ENCODE results near the gene ATP6V0C. TPM values are rescaled to one million over a fixed set of nuclear protein-coding genes. Genes with fewer than 3 reads are reported as not detected.

The ATP6V0C gene
- total and polyA plus RNA-seq, 2 of the 13 experiments (the other 11 are each of a cell fraction or from before 2014, with no cell fraction given) = 10.4 to 20.1 TPM

DNA sequence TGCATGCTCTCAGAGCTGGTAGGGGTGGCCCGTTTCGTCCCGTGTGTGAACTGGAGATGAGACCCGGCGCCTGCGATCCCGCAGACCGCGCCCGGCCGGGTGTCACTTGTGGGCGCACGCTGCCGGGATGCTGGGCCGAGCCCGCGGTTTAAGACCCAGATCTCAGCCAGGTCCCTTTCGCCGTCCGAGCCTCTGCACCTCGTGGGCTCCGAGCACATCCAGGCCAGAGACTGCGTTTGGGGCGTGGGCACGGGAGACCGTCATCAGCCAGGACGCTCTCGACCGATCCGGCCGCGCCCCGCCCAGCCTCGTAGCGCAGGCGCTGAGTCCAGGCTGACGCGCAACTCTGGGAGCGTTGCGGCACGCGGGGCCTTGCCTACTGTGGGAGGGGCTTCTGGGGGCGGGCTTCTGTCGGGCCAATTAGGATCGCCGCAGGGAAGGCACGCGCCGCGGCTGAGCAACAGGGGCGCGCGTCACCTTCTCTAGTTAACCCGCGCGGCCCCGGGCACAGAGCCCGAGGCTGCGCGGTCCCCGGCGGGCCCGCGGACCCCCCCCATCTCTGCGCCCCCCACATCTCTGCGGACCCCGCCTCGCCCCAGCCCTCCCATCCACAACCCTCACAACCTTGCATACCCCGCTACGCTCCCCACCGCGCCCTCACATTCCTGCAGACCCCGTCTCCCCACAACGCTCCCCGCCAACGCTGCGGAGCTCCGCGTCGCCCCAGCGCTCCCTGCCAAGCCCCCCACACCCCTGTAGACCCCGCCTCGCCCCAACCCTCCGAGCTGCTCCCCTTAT lies 18.1 kb downstream of the ATP6V0C start (continued):
- TF ChIP-seq, protein P1, sequence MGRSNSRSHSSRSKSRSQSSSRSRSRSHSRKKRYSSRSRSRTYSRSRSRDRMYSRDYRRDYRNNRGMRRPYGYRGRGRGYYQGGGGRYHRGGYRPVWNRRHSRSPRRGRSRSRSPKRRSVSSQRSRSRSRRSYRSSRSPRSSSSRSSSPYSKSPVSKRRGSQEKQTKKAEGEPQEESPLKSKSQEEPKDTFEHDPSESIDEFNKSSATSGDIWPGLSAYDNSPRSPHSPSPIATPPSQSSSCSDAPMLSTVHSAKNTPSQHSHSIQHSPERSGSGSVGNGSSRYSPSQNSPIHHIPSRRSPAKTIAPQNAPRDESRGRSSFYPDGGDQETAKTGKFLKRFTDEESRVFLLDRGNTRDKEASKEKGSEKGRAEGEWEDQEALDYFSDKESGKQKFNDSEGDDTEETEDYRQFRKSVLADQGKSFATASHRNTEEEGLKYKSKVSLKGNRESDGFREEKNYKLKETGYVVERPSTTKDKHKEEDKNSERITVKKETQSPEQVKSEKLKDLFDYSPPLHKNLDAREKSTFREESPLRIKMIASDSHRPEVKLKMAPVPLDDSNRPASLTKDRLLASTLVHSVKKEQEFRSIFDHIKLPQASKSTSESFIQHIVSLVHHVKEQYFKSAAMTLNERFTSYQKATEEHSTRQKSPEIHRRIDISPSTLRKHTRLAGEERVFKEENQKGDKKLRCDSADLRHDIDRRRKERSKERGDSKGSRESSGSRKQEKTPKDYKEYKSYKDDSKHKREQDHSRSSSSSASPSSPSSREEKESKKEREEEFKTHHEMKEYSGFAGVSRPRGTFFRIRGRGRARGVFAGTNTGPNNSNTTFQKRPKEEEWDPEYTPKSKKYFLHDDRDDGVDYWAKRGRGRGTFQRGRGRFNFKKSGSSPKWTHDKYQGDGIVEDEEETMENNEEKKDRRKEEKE (IDR thresholded peaks at IDR 0.05) = no peak
- TF ChIP-seq GABPA (IDR thresholded peaks at IDR 0.05; ENCODE audit: low read depth, low read length) (no peak), GABPA (CRISPR knock-in tag; IDR thresholded peaks at IDR 0.05; ENCODE audit: low read depth) (no peak), SRSF4 (IDR thresholded peaks at IDR 0.05; ENCODE audit: low read depth, low read length, poor library complexity, severe bottlenecking) (no peak), JARID2 (CRISPR knock-in tag; IDR thresholded peaks at IDR 0.05; ENCODE audit: insufficient replicate concordance) (peak; percentile 36), HMG20B (CRISPR knock-in tag; conservative IDR thresholded peaks at IDR 0.05) (no peak), TBX3 (IDR thresholded peaks at IDR 0.05; ENCODE audit: borderline replicate concordance) (no peak), TMF1 (CRISPR knock-in tag; IDR thresholded peaks at IDR 0.05; ENCODE audit: low read depth) (peak; percentile 24), PITX1 (CRISPR knock-in tag; IDR thresholded peaks at IDR 0.05) (0 out of 2 replicates have a peak, but pooled peaks have one; percentile 46), ZBTB3 (CRISPR knock-in tag; IDR thresholded peaks at IDR 0.05; ENCODE audit: borderline replicate concordance, low read depth) (0 out of 2 replicates have a peak, but pooled peaks have one; percentile 4)
- TF ChIP-seq, protein P2, sequence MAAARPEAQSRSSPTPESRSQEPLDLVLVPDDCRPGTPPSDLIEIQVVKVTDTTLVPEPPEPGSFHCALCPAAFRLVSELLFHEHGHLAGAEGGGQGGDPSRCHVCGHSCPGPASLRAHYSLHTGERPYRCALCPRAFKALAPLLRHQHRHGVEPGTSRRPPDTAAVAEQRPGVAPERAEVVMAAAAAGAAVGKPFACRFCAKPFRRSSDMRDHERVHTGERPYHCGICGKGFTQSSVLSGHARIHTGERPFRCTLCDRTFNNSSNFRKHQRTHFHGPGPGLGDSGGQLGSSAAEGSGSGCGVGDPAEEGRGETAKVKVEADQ (CRISPR knock-in tag; IDR thresholded peaks at IDR 0.05; ENCODE audit: borderline replicate concordance) = peak; percentile 76; the same call in 1 of the 2 replicates
- TF ChIP-seq, protein P3, sequence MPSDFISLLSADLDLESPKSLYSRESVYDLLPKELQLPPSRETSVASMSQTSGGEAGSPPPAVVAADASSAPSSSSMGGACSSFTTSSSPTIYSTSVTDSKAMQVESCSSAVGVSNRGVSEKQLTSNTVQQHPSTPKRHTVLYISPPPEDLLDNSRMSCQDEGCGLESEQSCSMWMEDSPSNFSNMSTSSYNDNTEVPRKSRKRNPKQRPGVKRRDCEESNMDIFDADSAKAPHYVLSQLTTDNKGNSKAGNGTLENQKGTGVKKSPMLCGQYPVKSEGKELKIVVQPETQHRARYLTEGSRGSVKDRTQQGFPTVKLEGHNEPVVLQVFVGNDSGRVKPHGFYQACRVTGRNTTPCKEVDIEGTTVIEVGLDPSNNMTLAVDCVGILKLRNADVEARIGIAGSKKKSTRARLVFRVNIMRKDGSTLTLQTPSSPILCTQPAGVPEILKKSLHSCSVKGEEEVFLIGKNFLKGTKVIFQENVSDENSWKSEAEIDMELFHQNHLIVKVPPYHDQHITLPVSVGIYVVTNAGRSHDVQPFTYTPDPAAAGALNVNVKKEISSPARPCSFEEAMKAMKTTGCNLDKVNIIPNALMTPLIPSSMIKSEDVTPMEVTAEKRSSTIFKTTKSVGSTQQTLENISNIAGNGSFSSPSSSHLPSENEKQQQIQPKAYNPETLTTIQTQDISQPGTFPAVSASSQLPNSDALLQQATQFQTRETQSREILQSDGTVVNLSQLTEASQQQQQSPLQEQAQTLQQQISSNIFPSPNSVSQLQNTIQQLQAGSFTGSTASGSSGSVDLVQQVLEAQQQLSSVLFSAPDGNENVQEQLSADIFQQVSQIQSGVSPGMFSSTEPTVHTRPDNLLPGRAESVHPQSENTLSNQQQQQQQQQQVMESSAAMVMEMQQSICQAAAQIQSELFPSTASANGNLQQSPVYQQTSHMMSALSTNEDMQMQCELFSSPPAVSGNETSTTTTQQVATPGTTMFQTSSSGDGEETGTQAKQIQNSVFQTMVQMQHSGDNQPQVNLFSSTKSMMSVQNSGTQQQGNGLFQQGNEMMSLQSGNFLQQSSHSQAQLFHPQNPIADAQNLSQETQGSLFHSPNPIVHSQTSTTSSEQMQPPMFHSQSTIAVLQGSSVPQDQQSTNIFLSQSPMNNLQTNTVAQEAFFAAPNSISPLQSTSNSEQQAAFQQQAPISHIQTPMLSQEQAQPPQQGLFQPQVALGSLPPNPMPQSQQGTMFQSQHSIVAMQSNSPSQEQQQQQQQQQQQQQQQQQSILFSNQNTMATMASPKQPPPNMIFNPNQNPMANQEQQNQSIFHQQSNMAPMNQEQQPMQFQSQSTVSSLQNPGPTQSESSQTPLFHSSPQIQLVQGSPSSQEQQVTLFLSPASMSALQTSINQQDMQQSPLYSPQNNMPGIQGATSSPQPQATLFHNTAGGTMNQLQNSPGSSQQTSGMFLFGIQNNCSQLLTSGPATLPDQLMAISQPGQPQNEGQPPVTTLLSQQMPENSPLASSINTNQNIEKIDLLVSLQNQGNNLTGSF (CRISPR knock-in tag; IDR thresholded peaks at IDR 0.05) = no peak
- TF ChIP-seq, protein P4, sequence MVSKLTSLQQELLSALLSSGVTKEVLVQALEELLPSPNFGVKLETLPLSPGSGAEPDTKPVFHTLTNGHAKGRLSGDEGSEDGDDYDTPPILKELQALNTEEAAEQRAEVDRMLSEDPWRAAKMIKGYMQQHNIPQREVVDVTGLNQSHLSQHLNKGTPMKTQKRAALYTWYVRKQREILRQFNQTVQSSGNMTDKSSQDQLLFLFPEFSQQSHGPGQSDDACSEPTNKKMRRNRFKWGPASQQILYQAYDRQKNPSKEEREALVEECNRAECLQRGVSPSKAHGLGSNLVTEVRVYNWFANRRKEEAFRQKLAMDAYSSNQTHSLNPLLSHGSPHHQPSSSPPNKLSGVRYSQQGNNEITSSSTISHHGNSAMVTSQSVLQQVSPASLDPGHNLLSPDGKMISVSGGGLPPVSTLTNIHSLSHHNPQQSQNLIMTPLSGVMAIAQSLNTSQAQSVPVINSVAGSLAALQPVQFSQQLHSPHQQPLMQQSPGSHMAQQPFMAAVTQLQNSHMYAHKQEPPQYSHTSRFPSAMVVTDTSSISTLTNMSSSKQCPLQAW (CRISPR knock-in tag; IDR thresholded peaks at IDR 0.05) = peak; percentile 69
- TF ChIP-seq, protein P5, sequence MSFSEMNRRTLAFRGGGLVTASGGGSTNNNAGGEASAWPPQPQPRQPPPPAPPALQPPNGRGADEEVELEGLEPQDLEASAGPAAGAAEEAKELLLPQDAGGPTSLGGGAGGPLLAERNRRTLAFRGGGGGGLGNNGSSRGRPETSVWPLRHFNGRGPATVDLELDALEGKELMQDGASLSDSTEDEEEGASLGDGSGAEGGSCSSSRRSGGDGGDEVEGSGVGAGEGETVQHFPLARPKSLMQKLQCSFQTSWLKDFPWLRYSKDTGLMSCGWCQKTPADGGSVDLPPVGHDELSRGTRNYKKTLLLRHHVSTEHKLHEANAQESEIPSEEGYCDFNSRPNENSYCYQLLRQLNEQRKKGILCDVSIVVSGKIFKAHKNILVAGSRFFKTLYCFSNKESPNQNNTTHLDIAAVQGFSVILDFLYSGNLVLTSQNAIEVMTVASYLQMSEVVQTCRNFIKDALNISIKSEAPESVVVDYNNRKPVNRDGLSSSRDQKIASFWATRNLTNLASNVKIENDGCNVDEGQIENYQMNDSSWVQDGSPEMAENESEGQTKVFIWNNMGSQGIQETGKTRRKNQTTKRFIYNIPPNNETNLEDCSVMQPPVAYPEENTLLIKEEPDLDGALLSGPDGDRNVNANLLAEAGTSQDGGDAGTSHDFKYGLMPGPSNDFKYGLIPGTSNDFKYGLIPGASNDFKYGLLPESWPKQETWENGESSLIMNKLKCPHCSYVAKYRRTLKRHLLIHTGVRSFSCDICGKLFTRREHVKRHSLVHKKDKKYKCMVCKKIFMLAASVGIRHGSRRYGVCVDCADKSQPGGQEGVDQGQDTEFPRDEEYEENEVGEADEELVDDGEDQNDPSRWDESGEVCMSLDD (CRISPR knock-in tag; IDR thresholded peaks at IDR 0.05; ENCODE audit: borderline replicate concordance) = peak; percentile 58; the same call in 1 of the 2 replicates
